CD4-positive, CD25-positive, alpha-beta regulatory T cell (primary cell): ENCODE measurements around the gene POLN. TPM values are rescaled to one million over a fixed set of nuclear protein-coding genes. Genes with fewer than 3 reads are reported as not detected.

Experiments used
- ATAC-seq, 2 donors: fragments of 150-1000 bp; cut with Tn5 transposase; one replicate each; pipeline ENCODE4 v1.10.0; 2021; ENCODE audit warnings: low read depth in 2 of 2, moderate number of reproducible peaks in 2 of 2, moderate library complexity in 1 of 2
- DNase-seq, 3 donors: peaks; one replicate each; pipeline versions ENCODE4 v3.0.0 to v3.0.0-alpha.2; 2012 to 2022; ENCODE audit warnings: mixed read lengths in 1 of 3
- H3K27ac ChIP-seq: one replicate; pipeline ENCODE4 v1.7.0; 2013; ENCODE audit warnings: mild to moderate bottlenecking, low read length; ENCODE audit not compliant: insufficient read depth, poor library complexity, severe bottlenecking
- H3K27me3 ChIP-seq: one replicate; pipeline ENCODE4 v1.7.0; 2013; ENCODE audit warnings: low read length; ENCODE audit not compliant: control insufficient read depth, insufficient read depth
- H3K36me3 ChIP-seq: one replicate; pipeline ENCODE4 v1.7.0; 2013; ENCODE audit warnings: mild to moderate bottlenecking, low read length, moderate library complexity; ENCODE audit not compliant: control insufficient read depth, insufficient read depth
- H3K4me1 ChIP-seq: 2 replicates; pipeline ENCODE4 v1.7.0; 2013; ENCODE audit warnings: mild to moderate bottlenecking, low read length; ENCODE audit not compliant: insufficient read depth, control insufficient read depth, poor library complexity, severe bottlenecking
- H3K4me3 ChIP-seq: one replicate; pipeline ENCODE4 v1.7.0; 2013; ENCODE audit warnings: low read depth, mild to moderate bottlenecking, low read length, moderate library complexity
- H3K9me3 ChIP-seq, 2 experiments: 1 replicate in 1 of 2; 2 replicates in 1 of 2; pipeline ENCODE4 v1.7.0; 2013; ENCODE audit warnings: low read length in 2 of 2, mild to moderate bottlenecking in 1 of 2, moderate library complexity in 1 of 2; ENCODE audit not compliant: control insufficient read depth in 2 of 2
- H3K27ac Mint-ChIP-seq, 3 donors: one replicate each; pipeline ENCODE4 v1.8.0; 2020 to 2022; ENCODE audit warnings: mild to moderate bottlenecking in 3 of 3, mixed read lengths in 3 of 3, moderate library complexity in 2 of 3
- H3K27me3 Mint-ChIP-seq: one replicate; pipeline ENCODE4 v1.8.0; 2022; ENCODE audit warnings: mild to moderate bottlenecking, mixed read lengths
- H3K36me3 Mint-ChIP-seq: one replicate; pipeline ENCODE4 v1.8.0; 2020; ENCODE audit warnings: mixed read lengths
- H3K4me1 Mint-ChIP-seq, 4 donors: one replicate each; pipeline ENCODE4 v1.8.0; 2020 to 2022; ENCODE audit warnings: mixed read lengths in 4 of 4, mild to moderate bottlenecking in 1 of 4
- H3K4me3 Mint-ChIP-seq, 4 donors: one replicate each; pipeline ENCODE4 v1.8.0; 2020 to 2022; ENCODE audit warnings: mild to moderate bottlenecking in 4 of 4, mixed read lengths in 4 of 4, moderate library complexity in 3 of 4
- H3K9me3 Mint-ChIP-seq, 7 donors: one replicate each; pipeline ENCODE4 v1.8.0; 2020 to 2022; ENCODE audit warnings: mixed read lengths in 7 of 7, mild to moderate bottlenecking in 3 of 7, moderate library complexity in 2 of 7
- polyA plus RNA-seq, 4 donors: library from polyadenylated mRNA; unstranded; fragments of 300-500 nt; fragmentation: Illumina TruSeq; gene quantifications; one replicate each; pipeline ENCODE4 v1.2.3, GENCODE V29; 2021
- total RNA-seq: library from RNA; stranded (reverse); gene quantifications from one replicate; pipeline ENCODE4 v1.2.3, GENCODE V29; 2022

Gene POLN
- total and polyA plus RNA-seq, 5 donors from 2014 or later = 0.46 to 4.9 (median 0.94) TPM

- H3K4me3 ChIP-seq = no peak overlapping the region
- no peaks in the 10 kb centered on the region for H3K27me3 ChIP-seq
- DNase-seq = no peak
- H3K4me1 ChIP-seq = peaks cover 22% of the 10 kb centered on the region
- peaks cover 0 to 2% (median 0%) of the 10 kb centered on the region in 7 donors for H3K9me3 Mint-ChIP-seq
- no peak for ATAC-seq
- H3K4me1 Mint-ChIP-seq = peaks cover 0 to 6% (median 2%) of the 10 kb centered on the region in 4 donors
- H3K27me3 Mint-ChIP-seq = peaks cover 42% of the 10 kb centered on the region
- H3K27ac Mint-ChIP-seq = no peak overlapping the region
- H3K27ac ChIP-seq = no peak overlapping the region
- H3K4me3 Mint-ChIP-seq = peak overlapping the region in 3 of 4 donors; percentile 10 to 29 (median 13)
- H3K36me3 Mint-ChIP-seq = no peaks in the 10 kb centered on the region
- no peaks in the 10 kb centered on the region for H3K36me3 ChIP-seq
- no peaks in the 10 kb centered on the region for H3K9me3 ChIP-seq
Observed at GRCh38 chr4:2044542-2045517, 197.1 kb downstream of the POLN start.

DNA sequence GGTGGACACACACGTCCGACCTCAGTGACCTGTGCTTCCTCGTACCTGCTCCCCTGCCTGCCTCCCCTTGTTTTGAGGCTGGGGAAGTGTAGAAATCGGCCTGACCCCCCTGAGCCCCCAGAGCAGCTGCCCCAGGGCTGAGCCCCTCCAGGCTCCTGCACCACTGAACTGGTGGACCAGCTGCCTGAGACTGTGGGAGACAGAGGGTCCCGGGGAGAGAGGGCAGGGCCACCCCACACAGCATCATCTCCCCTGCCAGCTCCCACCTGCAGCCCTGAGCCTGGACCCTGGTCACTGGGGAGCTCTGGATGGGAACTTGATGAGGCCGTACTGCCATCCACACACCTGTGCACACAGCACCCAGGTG, 197.8 kb downstream of the POLN start:
- peaks cover 42% of the 10 kb centered on the region for H3K27me3 Mint-ChIP-seq
- Histone ChIP-seq H3K27ac (no peak overlapping the region), H3K4me1 (peaks cover 22% of the 10 kb centered on the region), H3K9me3 (no peaks in the 10 kb centered on the region), H3K4me3 (no peak overlapping the region), H3K36me3 (no peaks in the 10 kb centered on the region), H3K27me3 (no peaks in the 10 kb centered on the region)
- peak overlapping the region in 1 of 3 donors; percentile 9 for H3K27ac Mint-ChIP-seq
- ATAC-seq (no peak), DNase-seq (no peak)
- peak overlapping the region in 3 of 4 donors; percentile 33 to 75 (median 38) for H3K4me3 Mint-ChIP-seq
- H3K9me3 Mint-ChIP-seq = peaks cover 0 to 2% (median 0%) of the 10 kb centered on the region in 7 donors
- H3K4me1 Mint-ChIP-seq = peaks cover 0 to 7% (median 3%) of the 10 kb centered on the region in 4 donors
- H3K36me3 Mint-ChIP-seq = no peaks in the 10 kb centered on the region

GRCh38 chr4:2043396-2044118, 198.4 kb downstream of the POLN start:
- peaks cover 3% of the 10 kb centered on the region for H3K27me3 ChIP-seq
- peak overlapping the region in 1 of 3 donors; percentile 9 for H3K27ac Mint-ChIP-seq

GRCh38 chr4:2042947-2043395, 198.9 kb downstream of the POLN start:
- no peak for DNase-seq
- H3K27me3 Mint-ChIP-seq = peaks cover 46% of the 10 kb centered on the region
- Histone ChIP-seq H3K27me3 (peaks cover 3% of the 10 kb centered on the region), H3K36me3 (no peaks in the 10 kb centered on the region), H3K4me3 (no peak overlapping the region), H3K9me3 (no peaks in the 10 kb centered on the region), H3K27ac (no peak overlapping the region), H3K4me1 (peaks cover 22% of the 10 kb centered on the region)
- H3K9me3 Mint-ChIP-seq = peaks cover 0 to 4% (median 0%) of the 10 kb centered on the region in 7 donors
- H3K27ac Mint-ChIP-seq = no peak overlapping the region
- peaks cover 0 to 7% (median 3%) of the 10 kb centered on the region in 4 donors for H3K4me1 Mint-ChIP-seq
- no peaks in the 10 kb centered on the region for H3K36me3 Mint-ChIP-seq
- no peak for ATAC-seq
- peak overlapping the region; percentile 71 to 83 (median 78) for H3K4me3 Mint-ChIP-seq

More at GRCh38 chr4:2043396-2044118, 198.4 kb downstream of the POLN start:
- Mint-ChIP-seq H3K27me3 (peaks cover 43% of the 10 kb centered on the region), H3K4me3 (peak overlapping the region; percentile 71 to 81 (median 76)), H3K36me3 (no peaks in the 10 kb centered on the region), H3K4me1 (peaks cover 0 to 7% (median 3%) of the 10 kb centered on the region in 4 donors), H3K9me3 (peaks cover 0 to 4% (median 0%) of the 10 kb centered on the region in 7 donors)
- ATAC-seq (no peak), DNase-seq (no peak)
- H3K4me3 ChIP-seq = no peak overlapping the region
- H3K36me3 ChIP-seq = no peaks in the 10 kb centered on the region
- no peaks in the 10 kb centered on the region for H3K9me3 ChIP-seq
- H3K4me1 ChIP-seq = peaks cover 22% of the 10 kb centered on the region
- H3K27ac ChIP-seq = no peak overlapping the region

GRCh38 chr4:2042204-2042946, 199.5 kb downstream of the POLN start:
- Histone ChIP-seq H3K4me1 (peaks cover 22% of the 10 kb centered on the region), H3K9me3 (no peaks in the 10 kb centered on the region), H3K27me3 (peaks cover 4% of the 10 kb centered on the region), H3K27ac (no peak overlapping the region), H3K36me3 (no peaks in the 10 kb centered on the region), H3K4me3 (no peak overlapping the region)
- H3K9me3 Mint-ChIP-seq = peaks cover 0 to 4% (median 0%) of the 10 kb centered on the region in 7 donors
- peak overlapping the region; percentile 69 to 83 (median 78) for H3K4me3 Mint-ChIP-seq
- H3K27ac Mint-ChIP-seq = no peak overlapping the region
- H3K27me3 Mint-ChIP-seq = peaks cover 46% of the 10 kb centered on the region
- peak in 2 of 3 donors; percentile 28 to 34 for DNase-seq
- H3K4me1 Mint-ChIP-seq = peaks cover 0 to 7% (median 3%) of the 10 kb centered on the region in 4 donors
- H3K36me3 Mint-ChIP-seq = no peaks in the 10 kb centered on the region
- ATAC-seq = peak; percentile 38 to 43

DNA sequence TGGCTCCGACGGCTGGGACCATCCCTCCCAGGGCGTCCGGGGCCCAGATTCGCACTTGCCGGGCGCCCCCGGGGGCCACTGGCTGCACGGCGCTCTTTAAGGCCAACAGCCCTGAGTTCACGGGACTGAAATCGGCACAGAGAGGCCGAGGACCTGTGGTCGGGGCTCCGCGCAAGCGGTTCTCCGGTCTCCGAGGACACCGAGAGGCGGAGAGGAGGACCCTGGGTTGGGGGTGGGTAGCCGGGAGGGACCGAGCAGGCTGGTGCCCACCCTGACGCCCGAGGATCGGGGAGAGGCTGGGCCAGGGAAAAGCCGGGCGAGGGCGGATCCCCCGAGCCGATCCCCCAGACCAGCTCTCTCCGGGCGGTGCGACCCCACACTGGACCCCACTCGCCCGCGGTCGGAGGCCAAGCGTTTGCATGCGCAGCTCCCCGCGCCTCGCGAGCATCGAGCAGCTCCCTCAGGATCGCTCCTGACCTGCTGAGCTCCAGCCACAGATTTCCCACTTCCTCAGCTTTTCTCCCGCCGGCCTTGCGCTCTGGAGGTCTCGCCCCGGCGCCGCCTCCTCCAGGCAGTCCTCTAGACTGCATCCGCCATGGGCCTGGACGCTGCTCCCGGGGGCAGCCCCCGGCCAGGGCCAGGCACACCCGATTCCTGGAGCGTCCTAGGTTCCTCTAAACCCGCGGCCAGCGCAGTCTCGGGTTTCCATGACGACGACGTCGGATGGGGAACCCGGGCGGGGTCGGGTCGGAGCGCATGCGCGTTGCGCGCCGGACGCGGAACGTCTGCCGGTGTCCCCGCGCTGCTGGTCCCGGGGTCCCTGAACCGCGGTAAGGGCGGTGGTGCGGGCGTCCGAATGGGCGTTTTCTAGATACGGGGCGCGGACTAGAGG, 200.4 kb downstream of the POLN start:
- Mint-ChIP-seq H3K9me3 (peaks cover 0 to 4% (median 0%) of the 10 kb centered on the region in 7 donors), H3K4me1 (peaks cover 0 to 7% (median 4%) of the 10 kb centered on the region in 4 donors), H3K27me3 (peaks cover 51% of the 10 kb centered on the region), H3K27ac (no peak overlapping the region), H3K36me3 (no peaks in the 10 kb centered on the region), H3K4me3 (peak overlapping the region; percentile 66 to 83 (median 76))
- Histone ChIP-seq H3K27ac (no peak overlapping the region), H3K36me3 (no peaks in the 10 kb centered on the region), H3K4me3 (no peak overlapping the region), H3K4me1 (peaks cover 19% of the 10 kb centered on the region), H3K27me3 (peaks cover 13% of the 10 kb centered on the region), H3K9me3 (no peaks in the 10 kb centered on the region)
- peak; percentile 55 to 58 for ATAC-seq
- peak; percentile 65 to 85 (median 75) for DNase-seq
